ENCODE measurements around the gene GJB3. TPM values are rescaled to one million over a fixed set of nuclear protein-coding genes. Genes with fewer than 3 reads are reported as not detected.

Gene GJB3
- total RNA-seq, 1 experiment from 2014 or later, result 0.52 TPM

DNA sequence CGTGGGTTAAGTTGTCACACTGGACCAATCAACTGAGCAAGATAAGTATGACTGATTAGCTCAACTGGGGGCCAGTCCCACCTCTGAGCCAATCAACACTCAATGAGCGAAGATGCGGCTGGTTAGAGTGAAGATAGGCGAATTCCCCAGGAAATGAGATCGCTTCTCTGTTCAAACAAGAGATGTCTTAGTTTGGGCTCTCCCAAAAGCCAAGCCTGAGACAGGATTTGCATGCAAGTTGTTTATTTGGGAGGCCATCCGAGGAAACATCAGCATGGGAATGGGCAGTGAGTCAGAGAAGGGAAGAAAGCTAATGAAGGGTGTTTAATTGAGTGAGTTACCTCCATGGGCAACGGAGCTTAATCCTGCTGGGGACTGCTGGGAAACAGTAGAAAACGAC, 31.0 kb upstream of the GJB3 start:
- Mint-ChIP-seq H3K27ac (ENCODE audit: unreplicated experiment) (no peak overlapping the region), H3K27me3 (ENCODE audit: insufficient read depth, unreplicated experiment) (no peaks in the 10 kb centered on the region), H3K9me3 (ENCODE audit: unreplicated experiment) (no peaks in the 10 kb centered on the region), H3K4me3 (ENCODE audit: unreplicated experiment) (no peak overlapping the region), H3K4me1 (ENCODE audit: low read depth, unreplicated experiment) (no peaks in the 10 kb centered on the region), H3K36me3 (ENCODE audit: insufficient read depth, unreplicated experiment) (no peaks in the 10 kb centered on the region)
- no peak for DNase-seq
- ChIA-PET CTCF (no interaction called here), POLR2A (no interaction called here)
- Histone ChIP-seq H3K27me3 (replicated peaks; ENCODE audit: control insufficient read depth, insufficient read depth, low read length) (no peaks in the 10 kb centered on the region), H3K4me3 (ENCODE audit: low read depth, low read length) (no peak overlapping the region), H3K9me3 (no peaks in the 10 kb centered on the region), H3K36me3 (ENCODE audit: control insufficient read depth, insufficient read depth, low read length) (no peaks in the 10 kb centered on the region), H3K4me1 (no peaks in the 10 kb centered on the region)
- BruUV-seq (replicated peaks), result no TSS peak
- TF ChIP-seq, protein P1, sequence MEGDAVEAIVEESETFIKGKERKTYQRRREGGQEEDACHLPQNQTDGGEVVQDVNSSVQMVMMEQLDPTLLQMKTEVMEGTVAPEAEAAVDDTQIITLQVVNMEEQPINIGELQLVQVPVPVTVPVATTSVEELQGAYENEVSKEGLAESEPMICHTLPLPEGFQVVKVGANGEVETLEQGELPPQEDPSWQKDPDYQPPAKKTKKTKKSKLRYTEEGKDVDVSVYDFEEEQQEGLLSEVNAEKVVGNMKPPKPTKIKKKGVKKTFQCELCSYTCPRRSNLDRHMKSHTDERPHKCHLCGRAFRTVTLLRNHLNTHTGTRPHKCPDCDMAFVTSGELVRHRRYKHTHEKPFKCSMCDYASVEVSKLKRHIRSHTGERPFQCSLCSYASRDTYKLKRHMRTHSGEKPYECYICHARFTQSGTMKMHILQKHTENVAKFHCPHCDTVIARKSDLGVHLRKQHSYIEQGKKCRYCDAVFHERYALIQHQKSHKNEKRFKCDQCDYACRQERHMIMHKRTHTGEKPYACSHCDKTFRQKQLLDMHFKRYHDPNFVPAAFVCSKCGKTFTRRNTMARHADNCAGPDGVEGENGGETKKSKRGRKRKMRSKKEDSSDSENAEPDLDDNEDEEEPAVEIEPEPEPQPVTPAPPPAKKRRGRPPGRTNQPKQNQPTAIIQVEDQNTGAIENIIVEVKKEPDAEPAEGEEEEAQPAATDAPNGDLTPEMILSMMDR (IDR thresholded peaks at IDR 0.05; ENCODE audit: insufficient read depth in 1 of 2, low read depth in 1 of 2, low read length in 1 of 2, severe bottlenecking in 1 of 2, unreplicated experiment in 1 of 2), result no peak
- intact Hi-C loops (cut with micrococcal nuclease; ENCODE audit: unreplicated experiment), result no loop called here

DNA sequence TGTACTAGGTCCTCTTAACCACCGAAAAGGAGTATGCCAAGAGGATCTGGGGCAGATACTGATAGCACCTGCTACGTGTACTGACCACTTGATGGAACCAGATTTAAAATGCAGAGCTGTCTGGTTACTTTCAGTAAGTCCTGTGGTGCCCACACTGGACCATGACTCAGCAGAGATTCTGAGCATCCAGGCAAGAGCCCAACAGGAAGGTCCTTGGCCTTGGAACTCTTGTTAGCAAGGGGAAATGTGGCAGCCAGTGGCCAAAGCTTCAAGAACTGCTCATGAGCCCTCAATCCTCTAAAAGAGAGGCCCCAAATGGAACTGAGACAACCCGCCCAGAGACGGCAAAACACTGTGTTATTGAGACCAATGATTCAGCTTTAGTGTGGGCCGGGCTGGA, 30.4 kb upstream of the GJB3 start:
- H3K36me3 ChIP-seq (ENCODE audit: control insufficient read depth, insufficient read depth, low read length), result no peaks in the 10 kb centered on the region
- Mint-ChIP-seq H3K27ac (ENCODE audit: unreplicated experiment) (no peak overlapping the region), H3K4me1 (ENCODE audit: low read depth, unreplicated experiment) (no peaks in the 10 kb centered on the region), H3K9me3 (ENCODE audit: unreplicated experiment) (no peaks in the 10 kb centered on the region), H3K4me3 (ENCODE audit: unreplicated experiment) (no peak overlapping the region), H3K27me3 (ENCODE audit: insufficient read depth, unreplicated experiment) (no peaks in the 10 kb centered on the region), H3K36me3 (ENCODE audit: insufficient read depth, unreplicated experiment) (no peaks in the 10 kb centered on the region)
- ChIA-PET CTCF (interaction anchor here (1.2 kb wide), 1 partner anchor 8 kb away, joined by 3 read pairs; no protein-coding TSS in a partner anchor), POLR2A (no interaction called here)
- TF ChIP-seq, protein P1 (IDR thresholded peaks at IDR 0.05; ENCODE audit: insufficient read depth in 1 of 2, low read depth in 1 of 2, low read length in 1 of 2, severe bottlenecking in 1 of 2, unreplicated experiment in 1 of 2), result no peak
- no peak for DNase-seq
- H3K4me1 ChIP-seq, result no peaks in the 10 kb centered on the region
- no TSS peak for BruUV-seq (replicated peaks)
- no peak overlapping the region for H3K4me3 ChIP-seq (ENCODE audit: low read depth, low read length)
- no peaks in the 10 kb centered on the region for H3K27me3 ChIP-seq (replicated peaks; ENCODE audit: control insufficient read depth, insufficient read depth, low read length)
- intact Hi-C loops (cut with micrococcal nuclease; ENCODE audit: unreplicated experiment), result no loop called here
- H3K9me3 ChIP-seq, result no peaks in the 10 kb centered on the region

DNA sequence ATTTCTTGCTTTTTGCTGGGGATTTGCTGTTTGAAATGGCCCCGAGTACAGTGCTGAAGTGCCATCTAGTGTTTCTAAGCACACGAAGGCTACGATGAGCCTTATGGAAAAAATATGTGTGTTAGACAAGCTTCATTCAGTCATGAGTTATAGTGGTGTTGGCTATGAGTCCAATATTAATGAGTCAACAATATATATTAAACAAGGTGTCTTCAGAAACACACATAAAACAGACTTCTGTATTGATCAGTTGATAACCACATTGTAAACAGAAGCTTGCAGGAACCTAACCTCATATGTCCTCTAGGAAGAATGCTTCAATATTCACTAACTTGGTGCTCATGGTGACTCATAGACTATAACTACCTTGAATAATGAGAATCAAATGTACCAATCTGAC, 27.9 kb upstream of the GJB3 start:
- TF ChIP-seq, protein P1 (IDR thresholded peaks at IDR 0.05; ENCODE audit: insufficient read depth in 1 of 2, low read depth in 1 of 2, low read length in 1 of 2, severe bottlenecking in 1 of 2, unreplicated experiment in 1 of 2), result no peak
- Mint-ChIP-seq H3K4me1 (ENCODE audit: low read depth, unreplicated experiment) (no peaks in the 10 kb centered on the region), H3K27ac (ENCODE audit: unreplicated experiment) (no peak overlapping the region), H3K36me3 (ENCODE audit: insufficient read depth, unreplicated experiment) (no peaks in the 10 kb centered on the region), H3K27me3 (ENCODE audit: insufficient read depth, unreplicated experiment) (no peaks in the 10 kb centered on the region), H3K9me3 (ENCODE audit: unreplicated experiment) (no peaks in the 10 kb centered on the region), H3K4me3 (ENCODE audit: unreplicated experiment) (no peak overlapping the region)
- POLR2A ChIA-PET, result no interaction called here
- no TSS peak for BruUV-seq (replicated peaks)
- H3K4me3 ChIP-seq (ENCODE audit: low read depth, low read length), result no peak overlapping the region
- no peaks in the 10 kb centered on the region for H3K9me3 ChIP-seq
- no peaks in the 10 kb centered on the region for H3K36me3 ChIP-seq (ENCODE audit: control insufficient read depth, insufficient read depth, low read length)
- H3K27me3 ChIP-seq (replicated peaks; ENCODE audit: control insufficient read depth, insufficient read depth, low read length), result no peaks in the 10 kb centered on the region
- no peaks in the 10 kb centered on the region for H3K4me1 ChIP-seq
- intact Hi-C loops (cut with micrococcal nuclease; ENCODE audit: unreplicated experiment), result no loop called here
- no peak for DNase-seq
- CTCF ChIA-PET, result no interaction called here
